BE2C (cell line): Measurements from ENCODE around the gene PCBP3.

Experiments
- DNase-seq: peaks from one replicate; pipeline ENCODE4 v3.0.0-alpha.2; 2020
- H3K27me3 ChIP-seq: fragments of 250-450 bp; sonication (Bioruptor Pico); 2 replicates; pipeline ENCODE4 v1.5.1; 2020; ENCODE audit warnings: mild to moderate bottlenecking
- H3K36me3 ChIP-seq: fragments of 250-450 bp; sonication (Bioruptor Pico); 2 replicates; pipeline ENCODE4 v1.5.1; 2020; ENCODE audit warnings: mild to moderate bottlenecking
- H3K4me1 ChIP-seq: fragments of 250-450 bp; sonication (Bioruptor Pico); 2 replicates; pipeline ENCODE4 v1.5.1; 2020
- H3K4me3 ChIP-seq: 2 replicates; pipeline ENCODE4 v1.5.1; 2011; ENCODE audit warnings: low read depth, low read length
- H3K9me3 ChIP-seq: fragments of 250-450 bp; sonication (Bioruptor Pico); 2 replicates; pipeline ENCODE4 v1.5.1; 2020
- CTCF ChIP-seq: IDR thresholded peaks from 2 replicates; pipeline ENCODE4 v1.5.1; 2012; ENCODE audit warnings: mild to moderate bottlenecking, low read depth, low read length

PCBP3 gene

GRCh38 chr21:45931397-45931969, 288.0 kb downstream of the PCBP3 start:
- Histone ChIP-seq H3K36me3 (peaks cover 21% of the 10 kb centered on the region), H3K4me1 (no peaks in the 10 kb centered on the region), H3K9me3 (peaks cover 9% of the 10 kb centered on the region), H3K4me3 (no peak overlapping the region), H3K27me3 (no peaks in the 10 kb centered on the region)
- DNase-seq: no peak
- no peak for TF ChIP-seq CTCF

- Histone ChIP-seq H3K4me3 (no peak overlapping the region), H3K4me1 (no peaks in the 10 kb centered on the region), H3K27me3 (no peaks in the 10 kb centered on the region), H3K9me3 (peaks cover 9% of the 10 kb centered on the region), H3K36me3 (peaks cover 21% of the 10 kb centered on the region)
- no peak for TF ChIP-seq CTCF
- no peak for DNase-seq
Measured at GRCh38 chr21:45932922-45933502, 289.5 kb downstream of the PCBP3 start.

GRCh38 chr21:45934085-45934484, 290.6 kb downstream of the PCBP3 start:
- Histone ChIP-seq H3K4me3 (no peak overlapping the region), H3K4me1 (no peaks in the 10 kb centered on the region), H3K36me3 (peaks cover 21% of the 10 kb centered on the region), H3K9me3 (peaks cover 9% of the 10 kb centered on the region), H3K27me3 (no peaks in the 10 kb centered on the region)
- no peak for DNase-seq
- TF ChIP-seq CTCF: no peak

- no peak for DNase-seq
- Histone ChIP-seq H3K36me3 (peaks cover 21% of the 10 kb centered on the region), H3K4me1 (no peaks in the 10 kb centered on the region), H3K27me3 (no peaks in the 10 kb centered on the region), H3K4me3 (no peak overlapping the region), H3K9me3 (peaks cover 9% of the 10 kb centered on the region)
- no peak for TF ChIP-seq CTCF
Measured at GRCh38 chr21:45934554-45934953, 291.0 kb downstream of the PCBP3 start.

- peaks cover 9% of the 10 kb centered on the region for H3K9me3 ChIP-seq
- H3K36me3 ChIP-seq: peaks cover 18% of the 10 kb centered on the region
- no peak for TF ChIP-seq CTCF
- no peak overlapping the region for H3K4me3 ChIP-seq
- no peaks in the 10 kb centered on the region for H3K4me1 ChIP-seq
- no peaks in the 10 kb centered on the region for H3K27me3 ChIP-seq
- no peak for DNase-seq
Measured at GRCh38 chr21:45935628-45936027, 292.1 kb downstream of the PCBP3 start.

GRCh38 chr21:45937721-45938452, 294.4 kb downstream of the PCBP3 start:
- no peak for TF ChIP-seq CTCF
- Histone ChIP-seq H3K4me1 (no peaks in the 10 kb centered on the region), H3K9me3 (peaks cover 9% of the 10 kb centered on the region), H3K4me3 (no peak overlapping the region), H3K27me3 (no peaks in the 10 kb centered on the region), H3K36me3 (peaks cover 10% of the 10 kb centered on the region)
- DNase-seq: no peak
